Panc1 (cell line): ENCODE measurements around the gene LRRC4B.

Experiments
- POLR2AphosphoS5 ChIP-seq: IDR thresholded peaks from 2 replicates; pipeline ENCODE4 v1.6.1; 2012; ENCODE audit warnings: mild to moderate bottlenecking, low read depth, low read length, moderate library complexity
- TF ChIP-seq, protein P1 (sequence below): fragments of 450-650 bp; IDR thresholded peaks from 2 replicates; pipeline ENCODE4 v1.5.1; 2017; ENCODE audit warnings: mild to moderate bottlenecking

DNA sequence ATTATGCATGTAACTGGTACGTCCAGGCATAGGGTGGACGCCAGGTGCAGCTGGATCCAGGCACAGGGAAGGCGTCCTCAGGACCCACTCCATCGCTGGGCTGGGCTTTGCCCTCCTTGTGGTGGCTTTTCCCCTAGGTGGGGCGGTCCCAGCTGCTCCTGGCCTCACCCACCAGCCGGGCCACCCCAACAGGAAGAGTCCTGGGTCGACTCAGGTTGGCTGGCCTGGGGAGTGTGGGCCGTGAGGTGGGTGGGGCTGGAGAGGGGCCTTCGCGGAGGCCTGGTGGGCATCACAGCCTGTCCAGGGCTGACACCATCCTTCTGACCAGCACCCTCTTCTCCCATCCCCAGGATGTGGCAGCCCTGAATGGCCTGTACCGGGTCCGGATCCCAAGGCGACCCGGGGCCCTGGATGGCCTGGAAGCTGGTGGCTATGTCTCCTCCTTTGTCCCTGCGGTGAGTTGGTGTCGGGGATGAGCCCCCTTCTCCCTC is 88.4 kb downstream of the LRRC4B start:
- TF ChIP-seq, protein P1, sequence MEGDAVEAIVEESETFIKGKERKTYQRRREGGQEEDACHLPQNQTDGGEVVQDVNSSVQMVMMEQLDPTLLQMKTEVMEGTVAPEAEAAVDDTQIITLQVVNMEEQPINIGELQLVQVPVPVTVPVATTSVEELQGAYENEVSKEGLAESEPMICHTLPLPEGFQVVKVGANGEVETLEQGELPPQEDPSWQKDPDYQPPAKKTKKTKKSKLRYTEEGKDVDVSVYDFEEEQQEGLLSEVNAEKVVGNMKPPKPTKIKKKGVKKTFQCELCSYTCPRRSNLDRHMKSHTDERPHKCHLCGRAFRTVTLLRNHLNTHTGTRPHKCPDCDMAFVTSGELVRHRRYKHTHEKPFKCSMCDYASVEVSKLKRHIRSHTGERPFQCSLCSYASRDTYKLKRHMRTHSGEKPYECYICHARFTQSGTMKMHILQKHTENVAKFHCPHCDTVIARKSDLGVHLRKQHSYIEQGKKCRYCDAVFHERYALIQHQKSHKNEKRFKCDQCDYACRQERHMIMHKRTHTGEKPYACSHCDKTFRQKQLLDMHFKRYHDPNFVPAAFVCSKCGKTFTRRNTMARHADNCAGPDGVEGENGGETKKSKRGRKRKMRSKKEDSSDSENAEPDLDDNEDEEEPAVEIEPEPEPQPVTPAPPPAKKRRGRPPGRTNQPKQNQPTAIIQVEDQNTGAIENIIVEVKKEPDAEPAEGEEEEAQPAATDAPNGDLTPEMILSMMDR: no peak
- TF ChIP-seq POLR2AphosphoS5: no peak
